GM19193 (cell line): ENCODE measurements around the gene CRELD2.

ENCODE experiments used
- POLR2A ChIP-seq: IDR thresholded peaks from 4 replicates; pipeline ENCODE4 v1.6.1; 2011; ENCODE audit not compliant: insufficient read depth, insufficient read length; ENCODE audit errors: extremely low read depth

Gene CRELD2

GRCh38 chr22:49962751-49963646 lies 44.6 kb downstream of the CRELD2 start:
- peak; percentile 9 for TF ChIP-seq POLR2A

GRCh38 chr22:49963647-49964026 lies 45.2 kb downstream of the CRELD2 start:
- no peak for TF ChIP-seq POLR2A

- TF ChIP-seq POLR2A = no peak
These were observed 46.0 kb downstream of the CRELD2 start for GRCh38 chr22:49964136-49965090.

- no peak for TF ChIP-seq POLR2A
These were observed 46.9 kb downstream of the CRELD2 start for GRCh38 chr22:49965091-49966040.

- no peak for TF ChIP-seq POLR2A
These were observed 47.8 kb downstream of the CRELD2 start for GRCh38 chr22:49966041-49966773.

- peak; percentile 16 for TF ChIP-seq POLR2A
These were observed 48.6 kb downstream of the CRELD2 start for GRCh38 chr22:49966774-49967705.

- no peak for TF ChIP-seq POLR2A
These were observed 49.3 kb downstream of the CRELD2 start for GRCh38 chr22:49967706-49968208.

GRCh38 chr22:49968313-49968830 lies 49.9 kb downstream of the CRELD2 start:
- TF ChIP-seq POLR2A = no peak

- no peak for TF ChIP-seq POLR2A
These were observed 50.6 kb downstream of the CRELD2 start for GRCh38 chr22:49968831-49969661.

GRCh38 chr22:49969751-49970527 lies 51.5 kb downstream of the CRELD2 start:
- TF ChIP-seq POLR2A = no peak
